Urinary bladder (tissue), 2 donors: Measurements from ENCODE around the gene RASL10B. TPM values are rescaled to one million over a fixed set of nuclear protein-coding genes. Genes with fewer than 3 reads are reported as not detected.

ENCODE experiments used
- polyA plus RNA-seq: library from polyadenylated mRNA; stranded (reverse); fragments of 200-250 nt; gene quantifications from one replicate; pipeline ENCODE4 v1.2.3, GENCODE V29; 2013
- total RNA-seq: library from RNA; depleted of rRNA; stranded (reverse); fragments of >200 nt; gene quantifications from one replicate; pipeline ENCODE4 v1.2.3, GENCODE V29; 2014
- donor health status: healthy.

RASL10B gene
- total and polyA plus RNA-seq, 2 donors: 0.69 to 3.0 TPM

Other genes starting within 250 kb of the RASL10B start
- 3.6 TPM for gene SLFN12L, start 194.0 kb upstream of the RASL10B start, total RNA-seq
- gene SLFN12L, start 194.0 kb upstream of the RASL10B start, polyA plus RNA-seq: 0.30 TPM
- 0.48 TPM for gene SLFN14, start 170.8 kb upstream of the RASL10B start, total RNA-seq
- gene SLFN14, start 170.8 kb upstream of the RASL10B start, polyA plus RNA-seq: not detected
- 5.8 TPM for gene PEX12, start 153.1 kb upstream of the RASL10B start, total RNA-seq
- gene PEX12, start 153.1 kb upstream of the RASL10B start, polyA plus RNA-seq: 6.3 TPM
- gene AP2B1, start 144.3 kb upstream of the RASL10B start, total RNA-seq: 69.7 TPM
- 60.5 TPM for gene AP2B1, start 144.3 kb upstream of the RASL10B start, polyA plus RNA-seq
- not detected for gene GAS2L2, start 21.6 kb downstream of the RASL10B start, total RNA-seq
- gene GAS2L2, start 21.6 kb downstream of the RASL10B start, polyA plus RNA-seq: 0.09 TPM
- not detected for gene C17orf50, start 29.2 kb downstream of the RASL10B start, total RNA-seq
- not detected for gene C17orf50, start 29.2 kb downstream of the RASL10B start, polyA plus RNA-seq
- 13.2 TPM for gene MMP28, start 64.0 kb downstream of the RASL10B start, total RNA-seq
- 48.6 TPM for gene MMP28, start 64.0 kb downstream of the RASL10B start, polyA plus RNA-seq
- 129 TPM for gene TAF15, start 77.8 kb downstream of the RASL10B start, total RNA-seq
- 134 TPM for gene TAF15, start 77.8 kb downstream of the RASL10B start, polyA plus RNA-seq
- not detected for gene HEATR9, start 137.3 kb downstream of the RASL10B start, total RNA-seq
- gene HEATR9, start 137.3 kb downstream of the RASL10B start, polyA plus RNA-seq: not detected
- 0.58 TPM for gene CCL5, start 148.7 kb downstream of the RASL10B start, total RNA-seq
- 4.8 TPM for gene CCL5, start 148.7 kb downstream of the RASL10B start, polyA plus RNA-seq
- 1.2 TPM for gene RDM1, start 199.1 kb downstream of the RASL10B start, total RNA-seq
- gene RDM1, start 199.1 kb downstream of the RASL10B start, polyA plus RNA-seq: 0.14 TPM
- gene LYZL6, start 212.1 kb downstream of the RASL10B start, total RNA-seq: not detected
- not detected for gene LYZL6, start 212.1 kb downstream of the RASL10B start, polyA plus RNA-seq
- 0.21 TPM for gene CCL16, start 249.9 kb downstream of the RASL10B start, total RNA-seq
- 0.29 TPM for gene CCL16, start 249.9 kb downstream of the RASL10B start, polyA plus RNA-seq